K562 (cell line): ENCODE measurements around the gene CHD8. TPM values are rescaled to one million over a fixed set of nuclear protein-coding genes. Genes with fewer than 3 reads are reported as not detected.

ENCODE experiments used
- ATAC-seq: fragments of 200-7000 bp; cut with Tn5 transposase; 3 replicates; pipeline ENCODE4 v1.9.1; 2020; ENCODE audit warnings: moderate library complexity
- BruUV-seq: library from RNA; stranded (reverse); fragments of 400-500 nt; replicated peaks from 2 replicates; lab custom pipeline; 2021; lab: Mats Ljungman, UMichigan
- CTCF ChIA-PET: fragments of 300-600 bp; formaldehyde crosslinking; extraction: SDS; loops from one replicate; lab custom pipeline; 2021; ENCODE audit warnings: low intra/inter-chr PET ratio; lab: Yijun Ruan, JAX
- POLR2A ChIA-PET: fragments of 300-600, 350-650 bp; sonication (Branson Sonifier 250); formaldehyde crosslinking; extraction: SDS; loops from one replicate; lab custom pipeline; 2021; ENCODE audit warnings: antibody characterized with exemption, inconsistent platforms; lab: Yijun Ruan, JAX
- DNase-seq, 4 experiments: peaks; one replicate each; pipeline versions ENCODE4 v3.0.0 to v3.0.0-alpha.2; 2011 to 2018; ENCODE audit warnings: low spot score in 3 of 4, mixed read lengths in 3 of 4; ENCODE audit errors: extremely low read depth in 1 of 4
- FAIRE-seq: peaks from 2 replicates; lab custom pipeline; 2011; peaks lifted over from hg19 to GRCh38; lab: Jason Lieb, UNC
- H2AFZ ChIP-seq: 2 replicates; pipeline ENCODE4 v1.6.0; 2011; ENCODE audit warnings: low read depth, low read length, control low read depth, inconsistent platforms
- H3K27ac ChIP-seq: fragments of 200-600 bp; 3 replicates; pipeline ENCODE4 v1.8.0; 2011; ENCODE audit warnings: low read depth, mild to moderate bottlenecking, control low read depth, inconsistent platforms, low read length, moderate library complexity, mixed read lengths; ENCODE audit errors: extremely low read depth
- H3K27me3 ChIP-seq, 2 experiments: fragments of 300-600 bp in 1 of 2; 2 replicates in 1 of 2; 3 replicates in 1 of 2; pipeline versions ENCODE4 v1.6.0 to v1.8.0; 2011; ENCODE audit warnings: inconsistent platforms in 2 of 2, low read length in 2 of 2, mild to moderate bottlenecking in 1 of 2, mixed read lengths in 1 of 2, moderate library complexity in 1 of 2; ENCODE audit not compliant: control insufficient read depth in 2 of 2, insufficient read depth in 2 of 2
- H3K36me3 ChIP-seq: fragments of 300-600 bp; 3 replicates; pipeline ENCODE4 v1.8.0; 2011; ENCODE audit warnings: mild to moderate bottlenecking, low read length, inconsistent platforms; ENCODE audit not compliant: control insufficient read depth, insufficient read depth
- H3K4me1 ChIP-seq, 2 experiments: fragments of 200-600 bp in 1 of 2; replicated peaks in 1 of 2; 2 replicates in 1 of 2; 3 replicates in 1 of 2; pipeline versions ENCODE4 v1.5.1 to v1.8.0; 2011; ENCODE audit warnings: inconsistent platforms in 2 of 2, low read length in 2 of 2, mild to moderate bottlenecking in 1 of 2, mixed read lengths in 1 of 2, moderate library complexity in 1 of 2; ENCODE audit not compliant: control insufficient read depth in 2 of 2, insufficient read depth in 2 of 2
- H3K4me2 ChIP-seq: 2 replicates; pipeline ENCODE4 v1.6.1; 2011; ENCODE audit warnings: low read length, control low read depth, inconsistent platforms, mixed read lengths; ENCODE audit not compliant: insufficient read depth
- H3K4me3 ChIP-seq: fragments of 200-600 bp; sonication (generic), shearing (Covaris generic); 2 replicates; pipeline ENCODE4 v1.5.1; 2016; ENCODE audit warnings: control low read depth, inconsistent platforms
- H3K79me2 ChIP-seq: fragments of 200-600 bp; 3 replicates; pipeline ENCODE4 v1.8.0; 2011; ENCODE audit warnings: low read length, inconsistent platforms; ENCODE audit not compliant: control insufficient read depth, insufficient read depth
- H3K9ac ChIP-seq, 2 experiments: 2 replicates each; pipeline versions ENCODE4 v1.6.0 to v1.6.1; 2011; ENCODE audit warnings: low read depth in 2 of 2, low read length in 2 of 2, control low read depth in 1 of 2, inconsistent platforms in 1 of 2, mild to moderate bottlenecking in 1 of 2, mixed read lengths in 1 of 2; ENCODE audit not compliant: insufficient read depth in 1 of 2
- H3K9me1 ChIP-seq: one replicate; pipeline ENCODE4 v1.6.0; 2011; ENCODE audit warnings: inconsistent platforms, mild to moderate bottlenecking, low read length, moderate library complexity; ENCODE audit not compliant: control insufficient read depth, insufficient read depth
- H3K9me3 ChIP-seq: replicated peaks from 2 replicates; pipeline ENCODE4 v1.5.1; 2011; ENCODE audit warnings: low read depth, low read length, inconsistent platforms; ENCODE audit not compliant: control insufficient read depth, insufficient read depth
- H4K20me1 ChIP-seq: replicated peaks from 2 replicates; pipeline ENCODE4 v1.6.1; 2011; ENCODE audit warnings: low read length, inconsistent platforms, mixed read lengths; ENCODE audit not compliant: control insufficient read depth, insufficient read depth
- CHD1 ChIP-seq: fragments of 200-600 bp; sonication (generic); IDR thresholded peaks from one replicate; pipeline ENCODE4 v1.6.1; 2012; ENCODE audit warnings: mild to moderate bottlenecking, moderate library complexity, low read length, inconsistent platforms
- E4F1 ChIP-seq: fragments of 250-450 bp; sonication (Bioruptor Pico); IDR thresholded peaks from 2 replicates; pipeline ENCODE4 v1.5.0; 2021; ENCODE audit warnings: mild to moderate bottlenecking, borderline replicate concordance
- ELF1 ChIP-seq: fragments of 200-800 bp; sonication (Bioruptor generic); IDR thresholded peaks from 2 replicates; pipeline ENCODE4 v1.6.1; 2016; ENCODE audit warnings: missing genetic modification characterization, missing compliant biosample characterization
- FOXJ2 ChIP-seq: fragments of 200-800 bp; sonication (Bioruptor generic); IDR thresholded peaks from 2 replicates; pipeline ENCODE4 v1.6.1; 2016; ENCODE audit warnings: missing genetic modification characterization, missing compliant biosample characterization
- HES1 ChIP-seq: fragments of 450-650 bp; IDR thresholded peaks from 2 replicates; pipeline ENCODE4 v1.6.1; 2016; ENCODE audit warnings: low read depth, mild to moderate bottlenecking, moderate library complexity
- NCOA1 ChIP-seq: fragments of 450-650 bp; IDR thresholded peaks from 2 replicates; pipeline ENCODE4 v1.6.1; 2016; ENCODE audit warnings: low read depth
- NRF1 ChIP-seq, 2 experiments: fragments of 450-650 bp; IDR thresholded peaks in 1 of 2; conservative IDR thresholded peaks in 1 of 2; 2 replicates each; pipeline ENCODE4 v1.6.1; 2014; ENCODE audit warnings: mild to moderate bottlenecking in 2 of 2
- SMARCA5 ChIP-seq: fragments of 450-650 bp; IDR thresholded peaks from 2 replicates; pipeline ENCODE4 v1.6.1; 2016
- SRF ChIP-seq, 2 experiments: fragments of 250-450, 450-650 bp in 1 of 2; sonication (Bioruptor Pico) in 1 of 2; sonication (generic) in 1 of 2; formaldehyde crosslinking; IDR thresholded peaks; 2 replicates each; pipeline versions ENCODE4 v1.5.0 to v1.5.1; 2020 to 2022; ENCODE audit warnings: mild to moderate bottlenecking in 1 of 2, missing genetic modification reagents in 1 of 2
- ZNF830 ChIP-seq: fragments of 250-450 bp; sonication (Bioruptor Pico); IDR thresholded peaks from 2 replicates; pipeline ENCODE4 v1.5.0; 2021; ENCODE audit warnings: mild to moderate bottlenecking
- in situ Hi-C: fragments of 300-500 bp; cut with MboI; formaldehyde crosslinking; loops from 4 replicates; pipeline ENCODE4 v1.15.0; 2018; ENCODE audit warnings: inconsistent platforms, mixed read lengths
- intact Hi-C: fragments of 100-400 bp; cut with micrococcal nuclease; formaldehyde crosslinking; loops from 2 replicates; pipeline ENCODE4 v1.14.2; 2022
- polyA plus RNA-seq, 8 experiments: library from polyadenylated mRNA; depleted of rRNA in 4 of 8; stranded (reverse) in 5 of 8; unstranded in 3 of 8; fragments of >200 nt; fragmentation: Nextera tagmentation in 2 of 8; fragmentation: Illumina TruSeq in 1 of 8; extraction: Ambion mirVana in 2 of 8; extraction: Trizol in 1 of 8; gene quantifications; 2 replicates each; pipeline versions ENCODE4 v1.2.1 to v1.2.3, GENCODE V29; 2011 to 2014; ENCODE audit warnings: inconsistent platforms in 1 of 8, missing spikeins in 1 of 8
- total RNA-seq, 7 experiments: library from RNA; depleted of rRNA in 6 of 7; stranded (reverse); fragments of >200 nt in 6 of 7; fragmentation: Illumina TruSeq in 2 of 7; extraction: Trizol in 2 of 7; gene quantifications; 2 replicates each; pipeline versions ENCODE4 v1.2.1 to v1.2.3, GENCODE V29; 2011 to 2021; ENCODE audit warnings: low replicate concordance in 1 of 7
- TF ChIP-seq, protein P1 (sequence below): sonication (generic); formaldehyde crosslinking; IDR thresholded peaks from 2 replicates; pipeline ENCODE4 v1.8.0; 2022; ENCODE audit warnings: mild to moderate bottlenecking, missing genetic modification reagents
- TF ChIP-seq, protein P2 (sequence below): fragments of 250-450 bp; sonication (Bioruptor Pico); IDR thresholded peaks from 2 replicates; pipeline ENCODE4 v1.5.0; 2021; ENCODE audit warnings: mild to moderate bottlenecking, moderate library complexity

Gene CHD8
- total and polyA plus RNA-seq, 9 of the 15 experiments (the other 6 are each of a cell fraction or from before 2014, with no cell fraction given) = 11.1 to 51.2 (median 32.8) TPM

- Histone ChIP-seq H3K9me1 (no peaks in the 10 kb centered on the region), H3K79me2 (peaks cover 55% of the 10 kb centered on the region), H3K27me3 (no peaks in the 10 kb centered on the region), H2AFZ (no peak overlapping the region), H3K4me1 (no peaks in the 10 kb centered on the region; a peak in 2 of 5 replicates), H3K9me3 (no peaks in the 10 kb centered on the region), H4K20me1 (no peaks in the 10 kb centered on the region), H3K36me3 (peaks cover 77% of the 10 kb centered on the region), H3K4me2 (no peak overlapping the region), H3K4me3 (no peak overlapping the region), H3K27ac (no peak overlapping the region), H3K9ac (no peak overlapping the region; a peak in 1 of 4 replicates)
- ChIA-PET CTCF (no interaction called here), POLR2A (interaction anchor here (0.6 to 0.8 kb wide), 2 partner anchors 23 to 27 kb away, joined by 4 read pairs; no protein-coding TSS in a partner anchor)
- FAIRE-seq (no peak), DNase-seq (no peak), ATAC-seq (peak; percentile 30)
- intact Hi-C loops = no loop called here
- in situ Hi-C loops = no loop called here
- no TSS peak for BruUV-seq
- TF ChIP-seq E4F1 (CRISPR knock-in tag) (no peak), SMARCA5 (no peak), NRF1 (conservative IDR thresholded peaks at IDR 0.05 in 1 of 2, IDR thresholded peaks at IDR 0.05 in 1 of 2) (no peak), CHD1 (no peak), NCOA1 (no peak), HES1 (no peak), ZNF830 (CRISPR knock-in tag) (no peak), FOXJ2 (tag) (no peak), ELF1 (tag) (no peak), SRF (CRISPR knock-in tag; IDR thresholded peaks at IDR 0.05) (no peak)
- TF ChIP-seq, protein P1, sequence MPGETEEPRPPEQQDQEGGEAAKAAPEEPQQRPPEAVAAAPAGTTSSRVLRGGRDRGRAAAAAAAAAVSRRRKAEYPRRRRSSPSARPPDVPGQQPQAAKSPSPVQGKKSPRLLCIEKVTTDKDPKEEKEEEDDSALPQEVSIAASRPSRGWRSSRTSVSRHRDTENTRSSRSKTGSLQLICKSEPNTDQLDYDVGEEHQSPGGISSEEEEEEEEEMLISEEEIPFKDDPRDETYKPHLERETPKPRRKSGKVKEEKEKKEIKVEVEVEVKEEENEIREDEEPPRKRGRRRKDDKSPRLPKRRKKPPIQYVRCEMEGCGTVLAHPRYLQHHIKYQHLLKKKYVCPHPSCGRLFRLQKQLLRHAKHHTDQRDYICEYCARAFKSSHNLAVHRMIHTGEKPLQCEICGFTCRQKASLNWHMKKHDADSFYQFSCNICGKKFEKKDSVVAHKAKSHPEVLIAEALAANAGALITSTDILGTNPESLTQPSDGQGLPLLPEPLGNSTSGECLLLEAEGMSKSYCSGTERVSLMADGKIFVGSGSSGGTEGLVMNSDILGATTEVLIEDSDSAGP (CRISPR knock-in tag) = no peak
- TF ChIP-seq, protein P2, sequence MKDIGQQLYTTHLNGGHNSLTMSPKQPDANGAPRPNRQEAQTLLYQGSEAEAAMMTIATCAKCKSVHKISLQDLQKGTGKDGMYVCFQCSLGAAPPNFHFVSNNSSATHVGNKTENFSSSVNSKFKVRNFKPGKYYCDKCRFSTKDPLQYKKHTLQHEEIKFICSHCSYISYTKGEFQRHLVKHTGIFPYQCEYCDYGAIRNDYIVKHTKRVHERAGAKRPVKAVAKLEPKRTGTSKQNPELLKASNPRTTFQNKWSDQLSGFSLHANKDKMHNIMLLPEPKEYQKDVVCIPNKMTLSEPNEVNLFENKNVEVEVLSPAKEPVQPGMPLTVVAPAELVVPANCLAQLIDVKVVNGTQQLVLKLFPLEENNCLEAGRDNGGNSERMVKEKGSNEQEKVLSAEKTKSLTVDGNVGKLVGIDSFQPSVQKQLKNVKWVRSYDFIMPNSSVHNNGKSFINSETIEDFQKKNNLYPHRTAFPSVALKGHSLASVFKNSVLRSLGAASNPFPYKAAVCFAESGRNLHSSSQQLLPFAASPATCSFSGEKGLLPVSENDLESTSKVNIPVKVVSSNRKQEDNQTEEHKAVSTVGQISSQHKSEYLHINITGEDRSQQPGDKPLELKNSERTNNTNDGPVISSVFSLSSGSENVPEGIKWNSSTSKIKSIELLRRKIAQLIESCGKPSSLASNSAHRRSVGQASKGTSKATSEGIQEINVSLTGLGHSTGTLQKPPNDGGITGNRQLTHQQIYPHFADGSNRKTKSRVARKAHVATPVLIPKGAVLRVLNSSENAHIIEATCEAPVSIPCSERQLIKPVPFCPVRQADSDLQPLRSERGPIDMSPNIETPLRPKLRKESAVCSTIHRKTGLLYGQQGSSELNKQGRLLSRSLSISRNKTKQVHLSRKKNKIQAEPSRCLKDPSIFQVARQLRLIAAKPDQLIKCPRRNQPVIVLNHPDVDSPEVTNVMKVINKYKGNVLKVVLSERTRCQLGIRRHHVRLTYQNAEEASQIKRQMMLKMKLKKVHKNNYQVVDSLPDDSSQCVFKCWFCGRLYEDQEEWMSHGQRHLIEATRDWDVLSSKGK (CRISPR knock-in tag) = no peak
Observed at GRCh38 chr14:21505012-21505553, 49.2 kb upstream of the CHD8 start.
